Tibial nerve (tissue), 4 donors: Measurements from ENCODE around the gene ZNF430. TPM values are rescaled to one million over a fixed set of nuclear protein-coding genes. Genes with fewer than 3 reads are reported as not detected.
"Not testable (repeated sequence)": the region's sequence is repeated elsewhere in the genome, so short reads cannot be mapped to it uniquely, and the experiment has no call there.

Source experiments
- DNase-seq, 2 donors: peaks; one replicate each; pipeline ENCODE4 v3.0.0-alpha.2; 2019; ENCODE audit warnings: low spot score in 2 of 2
- H3K27ac ChIP-seq, 4 donors: fragments of 200-600 bp; sonication (generic) in 3 of 4; one replicate each; pipeline ENCODE4 v1.5.1; 2017 to 2019; ENCODE audit warnings: mild to moderate bottlenecking in 1 of 4
- H3K27me3 ChIP-seq, 2 donors: fragments of 200-600 bp; sonication (generic) in 1 of 2; one replicate each; pipeline versions ENCODE4 v1.5.1 to v1.6.0; 2017 to 2019
- H3K36me3 ChIP-seq, 3 donors: fragments of 200-600 bp; sonication (generic); one replicate each; pipeline ENCODE4 v1.5.1; 2018 to 2019
- H3K4me1 ChIP-seq, 4 donors: fragments of 200-600 bp; sonication (generic) in 3 of 4; one replicate each; pipeline ENCODE4 v1.5.1; 2017 to 2019
- H3K4me3 ChIP-seq, 4 donors: fragments of 200-600 bp; sonication (generic) in 3 of 4; one replicate each; pipeline ENCODE4 v1.5.1; 2017 to 2019; ENCODE audit warnings: mild to moderate bottlenecking in 1 of 4, moderate library complexity in 1 of 4
- H3K9me3 ChIP-seq, 4 donors: fragments of 200-600 bp; sonication (generic) in 3 of 4; one replicate each; pipeline ENCODE4 v1.5.1; 2017 to 2019
- EP300 ChIP-seq, 2 donors: sonication (generic); formaldehyde crosslinking; IDR thresholded peaks; one replicate each; pipeline ENCODE4 v1.6.1; 2017; ENCODE audit warnings: antibody characterized with exemption in 2 of 2, mild to moderate bottlenecking in 1 of 2
- POLR2A ChIP-seq, 2 donors: fragments of 450-650 bp; IDR thresholded peaks; one replicate each; pipeline ENCODE4 v1.6.1; 2017; ENCODE audit warnings: antibody characterized with exemption in 2 of 2, mild to moderate bottlenecking in 2 of 2, moderate library complexity in 2 of 2
- WGBS, 2 donors: methylation state at CpG; one replicate each; pipeline ENCODE4 v1.1.5; 2018; 5-methylcytosine and 5-hydroxymethylcytosine counted together
- total RNA-seq, 4 donors: library from RNA; depleted of rRNA; stranded (reverse); fragments of >200 nt; gene quantifications; one replicate each; pipeline ENCODE4 v1.1.0, GENCODE V29; 2016
- TF ChIP-seq, protein P1 (sequence below), 5 experiments: fragments of 200-600 bp in 3 of 5; fragments of 450-650 bp in 2 of 5; sonication (generic) in 3 of 5; IDR thresholded peaks; one replicate each; pipeline ENCODE4 v1.5.1; 2016 to 2019; ENCODE audit warnings: antibody characterized with exemption in 5 of 5, mild to moderate bottlenecking in 3 of 5, moderate library complexity in 2 of 5

ZNF430 gene
- total RNA-seq = 10 to 100 TPM in 3 of 4 donors, 1 to 10 TPM in 1; 8.8 to 36.9 (median 18.8) TPM

GRCh38 chr19:21020298-21021227 is at the start of gene ZNF430:
ZNF430 (plus strand) TSS chr19:21020657; CDS start chr19:21020801, 144 bp downstream.
- WGBS, 2 donors = 4 to 5% methylated on average over 28 to 44 of the region's 44 CpGs

GRCh38 chr19:20992788-20993187 is 27.7 kb upstream of the ZNF430 start:
- WGBS, 2 donors = 90 to 91% methylated on average over 2 of the region's 2 CpGs
- not testable (repeated sequence) for H3K27ac ChIP-seq, H3K4me1 ChIP-seq, DNase-seq, H3K36me3 ChIP-seq, H3K4me3 ChIP-seq, H3K27me3 ChIP-seq
- H3K9me3 ChIP-seq = peaks cover 0 to 26% (median 0%) of the 10 kb centered on the region in 4 donors

More at GRCh38 chr19:21020298-21021227, at the start of gene ZNF430:
- Histone ChIP-seq H3K4me1 (peaks cover 0 to 28% (median 2%) of the 10 kb centered on the region in 4 donors), H3K36me3 (peaks cover 0 to 19% (median 0%) of the 10 kb centered on the region in 3 donors), H3K9me3 (no peaks in the 10 kb centered on the region), H3K27me3 (no peaks in the 10 kb centered on the region), H3K27ac (peak within 1 kb of the TSS; percentile 46 to 83 (median 82)), H3K4me3 (peak within 1 kb of the TSS; percentile 52 to 89 (median 68))
- peak; percentile 94 to 99 for DNase-seq
- TF ChIP-seq, protein P1, sequence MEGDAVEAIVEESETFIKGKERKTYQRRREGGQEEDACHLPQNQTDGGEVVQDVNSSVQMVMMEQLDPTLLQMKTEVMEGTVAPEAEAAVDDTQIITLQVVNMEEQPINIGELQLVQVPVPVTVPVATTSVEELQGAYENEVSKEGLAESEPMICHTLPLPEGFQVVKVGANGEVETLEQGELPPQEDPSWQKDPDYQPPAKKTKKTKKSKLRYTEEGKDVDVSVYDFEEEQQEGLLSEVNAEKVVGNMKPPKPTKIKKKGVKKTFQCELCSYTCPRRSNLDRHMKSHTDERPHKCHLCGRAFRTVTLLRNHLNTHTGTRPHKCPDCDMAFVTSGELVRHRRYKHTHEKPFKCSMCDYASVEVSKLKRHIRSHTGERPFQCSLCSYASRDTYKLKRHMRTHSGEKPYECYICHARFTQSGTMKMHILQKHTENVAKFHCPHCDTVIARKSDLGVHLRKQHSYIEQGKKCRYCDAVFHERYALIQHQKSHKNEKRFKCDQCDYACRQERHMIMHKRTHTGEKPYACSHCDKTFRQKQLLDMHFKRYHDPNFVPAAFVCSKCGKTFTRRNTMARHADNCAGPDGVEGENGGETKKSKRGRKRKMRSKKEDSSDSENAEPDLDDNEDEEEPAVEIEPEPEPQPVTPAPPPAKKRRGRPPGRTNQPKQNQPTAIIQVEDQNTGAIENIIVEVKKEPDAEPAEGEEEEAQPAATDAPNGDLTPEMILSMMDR (IDR thresholded peaks at IDR 0.05) = no peak
- TF ChIP-seq EP300 (IDR thresholded peaks at IDR 0.05) (peak in 1 of 2 donors; percentile 62), POLR2A (IDR thresholded peaks at IDR 0.05) (peak in 1 of 2 donors; percentile 64)

GRCh38 chr19:20999731-21000352 is 20.6 kb upstream of the ZNF430 start:
- peak; percentile 53 to 64 for DNase-seq
- 1 to 5% methylated on average over 10 to 26 of the region's 29 CpGs for WGBS, 2 donors

DNA sequence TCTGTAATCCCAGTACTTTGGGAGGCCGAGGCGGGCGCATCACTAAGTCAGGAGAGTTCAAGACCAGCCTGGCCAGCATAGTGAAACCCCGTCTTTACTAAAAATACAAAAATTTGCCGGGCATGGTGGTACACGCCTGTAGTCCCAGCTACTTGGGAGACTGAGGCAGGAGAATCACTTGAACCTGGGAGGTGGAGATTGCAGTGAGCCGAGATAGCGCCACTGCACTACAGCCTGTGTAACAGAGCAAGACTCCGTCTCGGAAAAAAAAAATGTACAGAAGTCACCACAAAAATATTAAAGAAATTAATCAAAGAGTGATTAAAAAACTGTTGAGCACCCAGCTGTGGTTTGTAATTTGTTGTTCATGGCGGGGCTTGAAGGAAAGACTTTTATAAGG is 781 bp downstream of the ZNF430 start:
- H3K4me1 ChIP-seq = peaks cover 0 to 28% (median 2%) of the 10 kb centered on the region in 4 donors
- H3K9me3 ChIP-seq, H3K27me3 ChIP-seq, DNase-seq: not testable (repeated sequence)
- 10 to 11% methylated on average over 11 of the region's 11 CpGs for WGBS, 2 donors
- peak overlapping the region; percentile 46 to 83 (median 82) for H3K27ac ChIP-seq
- H3K4me3 ChIP-seq = peak overlapping the region; percentile 52 to 89 (median 68)
- peaks cover 0 to 25% (median 0%) of the 10 kb centered on the region in 3 donors for H3K36me3 ChIP-seq

More at GRCh38 chr19:20999731-21000352, 20.6 kb upstream of the ZNF430 start:
- Histone ChIP-seq H3K27ac (no peak overlapping the region), H3K27me3 (peaks cover 0 to 6% of the 10 kb centered on the region in 2 donors), H3K36me3 (no peaks in the 10 kb centered on the region), H3K9me3 (no peaks in the 10 kb centered on the region), H3K4me3 (peak overlapping the region; percentile 19 to 44 (median 32)), H3K4me1 (peaks cover 0 to 9% (median 2%) of the 10 kb centered on the region in 4 donors)
- no peak for TF ChIP-seq POLR2A (IDR thresholded peaks at IDR 0.05)
- TF ChIP-seq EP300 (IDR thresholded peaks at IDR 0.05) = no peak
- TF ChIP-seq, protein P1 (IDR thresholded peaks at IDR 0.05) = no peak

DNA sequence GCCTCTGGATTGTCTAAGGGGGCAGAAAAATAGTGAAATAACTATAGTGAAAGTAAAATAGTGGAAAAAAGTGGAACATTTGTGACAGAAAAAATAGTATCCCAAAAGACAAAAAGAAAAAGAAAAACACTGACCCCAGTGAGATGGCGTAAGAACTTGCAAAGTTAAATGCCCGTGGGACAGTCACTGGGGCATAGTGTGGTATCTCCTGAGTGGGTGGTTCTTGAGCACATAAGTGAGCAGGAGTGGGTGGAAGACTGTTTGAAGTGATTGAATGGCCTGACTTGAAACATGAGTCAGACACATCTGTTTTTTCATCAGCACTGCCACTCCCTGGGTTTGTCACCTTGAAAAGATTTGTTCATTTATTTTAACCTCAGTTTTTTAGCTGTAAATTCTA is 2.5 kb downstream of the ZNF430 start:
- no peaks in the 10 kb centered on the region for H3K9me3 ChIP-seq
- TF ChIP-seq, protein P1 (IDR thresholded peaks at IDR 0.05) = no peak
- no peak for TF ChIP-seq EP300 (IDR thresholded peaks at IDR 0.05)
- no peak for TF ChIP-seq POLR2A (IDR thresholded peaks at IDR 0.05)
- peak overlapping the region in 1 of 4 donors; percentile 42 for H3K27ac ChIP-seq
- H3K36me3 ChIP-seq = peaks cover 0 to 39% (median 0%) of the 10 kb centered on the region in 3 donors
- peaks cover 0 to 28% (median 2%) of the 10 kb centered on the region in 4 donors for H3K4me1 ChIP-seq
- no peaks in the 10 kb centered on the region for H3K27me3 ChIP-seq
- H3K4me3 ChIP-seq = no peak overlapping the region
- DNase-seq = no peak
- WGBS, 2 donors = 57 to 58% methylated on average over 2 of the region's 2 CpGs
